MCF 10A (cell line): ENCODE measurements around the gene FUBP3. TPM values are rescaled to one million over a fixed set of nuclear protein-coding genes. Genes with fewer than 3 reads are reported as not detected.

Source experiments
- BruUV-seq: library from RNA; stranded (reverse); fragments of 400-500 nt; replicated peaks from 2 replicates; lab custom pipeline; 2021; lab: Mats Ljungman, UMichigan
- CTCF ChIA-PET: fragments of 300-600 bp; sonication (Branson Sonifier 250); formaldehyde crosslinking; extraction: SDS; loops from one replicate; lab custom pipeline; 2021; ENCODE audit warnings: antibody characterized with exemption, inconsistent platforms; lab: Yijun Ruan, JAX
- POLR2A ChIA-PET: fragments of 300-600, 350-650 bp; sonication (Branson Sonifier 250); formaldehyde crosslinking; extraction: SDS; loops from one replicate; lab custom pipeline; 2020; ENCODE audit warnings: antibody characterized with exemption, inconsistent platforms; lab: Yijun Ruan, JAX
- DNase-seq: peaks from one replicate; pipeline ENCODE4 v3.0.0-alpha.2; 2018; ENCODE audit not compliant: unreplicated experiment
- H3K27ac Mint-ChIP-seq: one replicate; pipeline ENCODE4 v1.8.0; 2022; ENCODE audit warnings: mild to moderate bottlenecking, low read depth, mixed read lengths; ENCODE audit not compliant: unreplicated experiment
- H3K27me3 Mint-ChIP-seq: one replicate; pipeline ENCODE4 v1.8.0; 2022; ENCODE audit warnings: mixed read lengths; ENCODE audit not compliant: insufficient read depth, unreplicated experiment
- H3K36me3 Mint-ChIP-seq: one replicate; pipeline ENCODE4 v1.8.0; 2022; ENCODE audit warnings: mild to moderate bottlenecking, moderate library complexity, mixed read lengths; ENCODE audit not compliant: insufficient read depth, unreplicated experiment
- H3K4me1 Mint-ChIP-seq: one replicate; pipeline ENCODE4 v1.8.0; 2022; ENCODE audit warnings: mixed read lengths; ENCODE audit not compliant: insufficient read depth, unreplicated experiment
- H3K4me3 Mint-ChIP-seq: one replicate; pipeline ENCODE4 v1.8.0; 2022; ENCODE audit warnings: mild to moderate bottlenecking, moderate library complexity, mixed read lengths; ENCODE audit not compliant: unreplicated experiment
- H3K9me3 Mint-ChIP-seq: one replicate; pipeline ENCODE4 v1.8.0; 2022; ENCODE audit warnings: mixed read lengths; ENCODE audit not compliant: unreplicated experiment
- CTCF ChIP-seq: fragments of 200-600 bp; IDR thresholded peaks from one replicate; pipeline ENCODE4 v1.8.0; 2022; ENCODE audit warnings: antibody characterized with exemption, mild to moderate bottlenecking; ENCODE audit not compliant: unreplicated experiment
- intact Hi-C: fragments of 100-400 bp; cut with micrococcal nuclease; formaldehyde crosslinking; loops from 2 replicates; pipeline ENCODE4 v1.14.1; 2022
- total RNA-seq: library from RNA; stranded (reverse); gene quantifications from 2 replicates; pipeline ENCODE4 v1.2.3, GENCODE V29; 2022

The FUBP3 gene
- total RNA-seq, 1 experiment from 2014 or later: 58.0 TPM

GRCh38 chr9:130579738-130580463, 524 bp downstream of the FUBP3 start:
- H3K36me3 Mint-ChIP-seq: peaks cover 13% of the 10 kb centered on the region
- ChIA-PET POLR2A (interaction anchor here (0.6 to 3.3 kb wide), 23 partner anchors 9 to 803 kb away, joined by 3 to 25 read pairs (median 5); partner anchors contain the start of gene EXOSC2), CTCF (interaction anchor here (0.6 to 1.2 kb wide), 5 partner anchors 8 to 119 kb away, joined by 3 to 4 read pairs (median 3); no protein-coding TSS in a partner anchor)
- peak overlapping the region; percentile 91 for H3K27ac Mint-ChIP-seq
- no peak for DNase-seq
- no peaks in the 10 kb centered on the region for H3K27me3 Mint-ChIP-seq
- peaks cover 22% of the 10 kb centered on the region for H3K4me1 Mint-ChIP-seq
- intact Hi-C loops: loop anchor here (10.0 kb wide), 2 partner anchors 95 to 105 kb away; no protein-coding TSS in a partner anchor
- H3K9me3 Mint-ChIP-seq: no peaks in the 10 kb centered on the region
- peak overlapping the region; percentile 91 for H3K4me3 Mint-ChIP-seq
- BruUV-seq: no TSS peak
- no peak for TF ChIP-seq CTCF

DNA sequence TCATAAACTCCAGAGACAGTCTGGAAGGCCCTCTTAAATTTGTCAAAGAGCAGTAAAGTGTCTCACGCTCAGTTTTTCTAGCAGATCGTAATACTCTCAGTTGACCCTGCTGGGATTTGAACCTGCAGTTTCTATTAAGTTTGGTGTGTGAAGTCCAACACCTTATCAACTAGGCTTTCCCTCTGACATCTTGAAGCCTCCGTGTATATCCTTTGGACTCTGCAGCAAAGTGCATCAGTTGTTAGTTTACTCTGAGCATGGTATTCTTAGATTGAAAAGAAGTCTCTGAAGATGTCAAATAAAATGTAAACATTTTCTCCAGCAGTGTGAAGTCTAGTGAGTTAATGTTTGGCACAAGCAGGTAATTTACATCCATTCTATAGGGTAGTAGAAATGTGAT, 2.4 kb downstream of the FUBP3 start:
- Mint-ChIP-seq H3K4me3 (no peak overlapping the region), H3K27me3 (no peaks in the 10 kb centered on the region), H3K4me1 (peaks cover 22% of the 10 kb centered on the region), H3K9me3 (no peaks in the 10 kb centered on the region), H3K36me3 (peaks cover 13% of the 10 kb centered on the region), H3K27ac (no peak overlapping the region)
- no peak for DNase-seq
- no peak for TF ChIP-seq CTCF
- ChIA-PET CTCF (interaction anchor here (1.3 kb wide), 1 partner anchor 101 kb away, joined by 3 read pairs; no protein-coding TSS in a partner anchor), POLR2A (interaction anchor here (0.6 kb wide), 1 partner anchor 85 kb away, joined by 3 read pairs; no protein-coding TSS in a partner anchor)
- BruUV-seq: no TSS peak
- intact Hi-C loops: no loop called here

- ChIA-PET CTCF (interaction anchor here (0.5 kb wide), 1 partner anchor 26 kb away, joined by 3 read pairs; no protein-coding TSS in a partner anchor), POLR2A (interaction anchor here (0.9 kb wide), 1 partner anchor 10 kb away, joined by 4 read pairs; no protein-coding TSS in a partner anchor)
- Mint-ChIP-seq H3K27me3 (no peaks in the 10 kb centered on the region), H3K27ac (no peak overlapping the region), H3K36me3 (peaks cover 13% of the 10 kb centered on the region), H3K4me1 (peaks cover 22% of the 10 kb centered on the region), H3K4me3 (no peak overlapping the region), H3K9me3 (no peaks in the 10 kb centered on the region)
- no peak for DNase-seq
- BruUV-seq: no TSS peak
- TF ChIP-seq CTCF: no peak
- intact Hi-C loops: no loop called here
Observed at GRCh38 chr9:130583271-130583670, 3.9 kb downstream of the FUBP3 start.

DNA sequence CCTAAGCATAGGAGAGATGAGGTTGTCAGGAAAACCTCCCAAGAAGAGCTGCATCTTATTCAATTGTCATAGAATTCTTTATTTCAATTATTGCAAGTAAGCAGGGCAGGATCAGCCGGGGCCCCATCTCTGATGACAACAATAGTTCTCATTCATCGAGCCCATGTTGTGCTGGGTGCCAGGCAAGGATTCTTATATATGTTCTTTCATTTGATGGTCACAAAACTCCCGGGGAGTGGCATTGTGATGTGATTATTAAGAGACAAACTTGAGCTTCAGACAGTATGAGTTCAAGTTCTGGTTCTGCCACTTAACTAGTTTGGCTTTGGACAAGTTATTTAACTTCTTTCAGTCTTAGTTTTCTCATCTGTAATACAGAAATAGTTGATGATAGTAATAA, 8.5 kb downstream of the FUBP3 start:
- Mint-ChIP-seq H3K9me3 (no peaks in the 10 kb centered on the region), H3K4me3 (no peak overlapping the region), H3K4me1 (no peaks in the 10 kb centered on the region), H3K27me3 (no peaks in the 10 kb centered on the region), H3K36me3 (peaks cover 7% of the 10 kb centered on the region), H3K27ac (no peak overlapping the region)
- intact Hi-C loops: no loop called here
- no peak for DNase-seq
- CTCF ChIA-PET: interaction anchor here (0.5 to 1.2 kb wide), 3 partner anchors 8 to 125 kb away, joined by 3 to 8 read pairs (median 3); no protein-coding TSS in a partner anchor
- BruUV-seq: no TSS peak
- TF ChIP-seq CTCF: no peak
- POLR2A ChIA-PET: interaction anchor here (1.5 kb wide), 1 partner anchor 8 kb away, joined by 8 read pairs; the partner anchor contains the start of gene FUBP3
